ENCODE data around the gene PTGIR.

Gene PTGIR

GRCh38 chr19:46601318-46602224 lies 23.3 kb downstream of the PTGIR start, which contains the start of gene CALM3:
Gene CALM3, plus strand, starts transcription at chr19:46601330. Its CDS starts 105 bp downstream, at chr19:46601435.
- peak; percentile 28 for DNase-seq (ENCODE audit: low spot score)

- DNase-seq (ENCODE audit: low spot score): peak; percentile 97
Measured at GRCh38 chr19:46600384-46601317, 24.2 kb downstream of the PTGIR start.

GRCh38 chr19:46599716-46600373 lies 25.0 kb downstream of the PTGIR start:
- no peak for DNase-seq (ENCODE audit: low spot score)

- no peak for DNase-seq (ENCODE audit: low spot score)
Measured at GRCh38 chr19:46598372-46598917, 26.4 kb downstream of the PTGIR start.

GRCh38 chr19:46596008-46596407 lies 28.9 kb downstream of the PTGIR start:
- no peak for DNase-seq (ENCODE audit: low spot score)

GRCh38 chr19:46591870-46592269 lies 33.0 kb downstream of the PTGIR start:
- no peak for DNase-seq (ENCODE audit: low spot score)

- DNase-seq (ENCODE audit: low spot score): no peak
Measured at GRCh38 chr19:46591254-46591653, 33.6 kb downstream of the PTGIR start.

GRCh38 chr19:46587861-46588260 lies 37.0 kb downstream of the PTGIR start:
- no peak for DNase-seq (ENCODE audit: low spot score)

- no peak for DNase-seq (ENCODE audit: low spot score)
Measured at GRCh38 chr19:46586294-46586693, 38.6 kb downstream of the PTGIR start.

GRCh38 chr19:46585539-46585938 lies 39.4 kb downstream of the PTGIR start:
- DNase-seq (ENCODE audit: low spot score): no peak

GRCh38 chr19:46580247-46580646 lies 44.6 kb downstream of the PTGIR start:
- DNase-seq (ENCODE audit: low spot score): no peak

- DNase-seq (ENCODE audit: low spot score): peak; percentile 60
Measured at GRCh38 chr19:46579361-46579879, 45.5 kb downstream of the PTGIR start.

- no peak for DNase-seq (ENCODE audit: low spot score)
Measured at GRCh38 chr19:46578450-46578849, 46.4 kb downstream of the PTGIR start.

- no peak for DNase-seq (ENCODE audit: low spot score)
Measured at GRCh38 chr19:46574533-46574932, 50.4 kb downstream of the PTGIR start.

GRCh38 chr19:46573679-46574498 lies 51.0 kb downstream of the PTGIR start:
- no peak for DNase-seq (ENCODE audit: low spot score)

- peak; percentile 56 for DNase-seq (ENCODE audit: low spot score)
Measured at GRCh38 chr19:46571495-46571894, 53.4 kb downstream of the PTGIR start.
